ENCODE measurements around the gene TOMM20. TPM values are rescaled to one million over a fixed set of nuclear protein-coding genes. Genes with fewer than 3 reads are reported as not detected.

Gene TOMM20
- total and polyA plus RNA-seq, 2 of the 8 experiments (the other 6 are each of a cell fraction or from before 2014, with no cell fraction given) = 71.4 to 168 TPM

GRCh38 chr1:235131961-235132360 lies 3.3 kb upstream of the TOMM20 start:
- POLR2A ChIA-PET (ENCODE audit: partially characterized antibody) = interaction anchor here (0.8 to 2.5 kb wide), 4 partner anchors 10 to 51 kb away, joined by 3 to 15 read pairs (median 9); no protein-coding TSS in a partner anchor
- H2BK15ac ChIP-seq (ENCODE audit: low read length) = no peak overlapping the region
- H4K20me1 ChIP-seq (replicated peaks in 1 of 2; ENCODE audit: control insufficient read depth in 1 of 2, insufficient read depth in 2 of 2, low read length in 2 of 2) = peaks cover 6 to 7% of the 10 kb centered on the region in 2 experiments
- H2BK12ac ChIP-seq (ENCODE audit: low read depth, low read length) = no peak overlapping the region
- H3K9ac ChIP-seq (replicated peaks in 1 of 4; ENCODE audit: extremely low read depth in 1 of 4, low read depth in 3 of 4, low read length in 3 of 4) = no peak overlapping the region
- no peak overlapping the region for H3K4me2 ChIP-seq (ENCODE audit: insufficient read depth in 1 of 2, low read depth in 2 of 2, low read length in 2 of 2)
- H4K8ac ChIP-seq (ENCODE audit: extremely low read depth, insufficient read depth, low read length) = no peak overlapping the region
- no peak overlapping the region for H2BK5ac ChIP-seq (ENCODE audit: low read depth, low read length)
- H3K9me3 ChIP-seq (ENCODE audit: insufficient read depth in 2 of 2, low read depth in 1 of 2, low read length in 1 of 2) = no peaks in the 10 kb centered on the region
- no peaks in the 10 kb centered on the region for H3K79me1 ChIP-seq (ENCODE audit: low read depth, low read length)
- H3K4me3 ChIP-seq (ENCODE audit: extremely low read depth in 1 of 4, insufficient read depth in 2 of 4, low read depth in 3 of 4, low read length in 4 of 4) = no peak overlapping the region
- H2AFZ ChIP-seq (ENCODE audit: low read length) = no peak overlapping the region
- no peak overlapping the region for H3K56ac ChIP-seq (replicated peaks; ENCODE audit: insufficient read length, low read depth, low read length)
- WGBS, 2 experiments (ENCODE audit: extremely low coverage in 1 of 2, insufficient coverage in 1 of 2, insufficient read length in 1 of 2, insufficient replicate concordance in 2 of 2, low coverage in 1 of 2, low lambda C conversion rate in 2 of 2, missing lambda C conversion rate in 1 of 2) = 92% methylated on average over 4 of the region's 6 CpGs; no CpG with 5 or more reads in 1 of the 2 experiments
- CTCF ChIA-PET (ENCODE audit: partially characterized antibody) = interaction anchor here (0.9 to 1.7 kb wide), 2 partner anchors 9 to 285 kb away, joined by 3 read pairs; no protein-coding TSS in a partner anchor
- no peak overlapping the region for H3K23ac ChIP-seq (ENCODE audit: insufficient read length)
- no peak overlapping the region for H4K5ac ChIP-seq (ENCODE audit: insufficient read length, low read depth, low read length)
- H3K4me1 ChIP-seq (replicated peaks in 1 of 4; ENCODE audit: control insufficient read depth in 3 of 4, insufficient read depth in 4 of 4, low read length in 3 of 4) = peaks cover 0 to 6% (median 3%) of the 10 kb centered on the region in 4 experiments; a peak in 5 of 7 replicates
- H3K36me3 ChIP-seq (ENCODE audit: control insufficient read depth in 2 of 4, insufficient read depth in 4 of 4, low read length in 3 of 4) = peaks cover 14 to 42% (median 27%) of the 10 kb centered on the region in 4 experiments
- peaks cover 4% of the 10 kb centered on the region; the same call in 1 of the 2 replicates for H3K23me2 ChIP-seq (ENCODE audit: low read depth, low read length)
- H4K91ac ChIP-seq (replicated peaks; ENCODE audit: insufficient read length, low read length) = no peak overlapping the region
- H3K27ac ChIP-seq (ENCODE audit: low read depth, low read length) = no peak overlapping the region
- H3K79me2 ChIP-seq (ENCODE audit: control insufficient read depth in 1 of 2, insufficient read depth in 2 of 2, low read length in 2 of 2) = peaks cover 16 to 17% of the 10 kb centered on the region in 2 experiments
- H3K27me3 ChIP-seq (replicated peaks in 1 of 4; ENCODE audit: control insufficient read depth in 3 of 4, extremely low read depth in 1 of 4, insufficient read depth in 3 of 4, low read length in 3 of 4) = no peaks in the 10 kb centered on the region
- FAIRE-seq = no peak
- H2BK120ac ChIP-seq (replicated peaks; ENCODE audit: low read depth, low read length) = no peak overlapping the region
- peak in 1 of 2 experiments; percentile 24 for DNase-seq (ENCODE audit: low read depth in 1 of 2, low spot score in 2 of 2)
- H3K18ac ChIP-seq (ENCODE audit: extremely low read depth, low read length) = no peak overlapping the region
- no peak overlapping the region for H3K4ac ChIP-seq (replicated peaks; ENCODE audit: insufficient read length, low read depth, low read length)
- no peak overlapping the region for H2AK5ac ChIP-seq (ENCODE audit: low read depth, low read length)
- no peak overlapping the region for H2BK20ac ChIP-seq (ENCODE audit: low read length)
- H3K14ac ChIP-seq (ENCODE audit: insufficient read length) = no peak overlapping the region
- TF ChIP-seq BACH1 (IDR thresholded peaks at IDR 0.05; ENCODE audit: low read length) (no peak), GTF2F1 (IDR thresholded peaks at IDR 0.05; ENCODE audit: borderline replicate concordance, low read depth, low read length) (no peak), ASH2L (IDR thresholded peaks at IDR 0.05; ENCODE audit: low read length) (no peak), ATF2 (IDR thresholded peaks at IDR 0.05; ENCODE audit: low read length) (no peak), BCL11A (IDR thresholded peaks at IDR 0.05; ENCODE audit: low read depth in 2 of 2, low read length in 2 of 2) (no peak), MAFK (IDR thresholded peaks at IDR 0.05; ENCODE audit: low read depth, low read length) (no peak), SUZ12 (IDR thresholded peaks at IDR 0.05; ENCODE audit: low read length) (no peak), RBBP5 (IDR thresholded peaks at IDR 0.05; ENCODE audit: borderline replicate concordance, low read depth, low read length) (no peak), NRF1 (IDR thresholded peaks at IDR 0.05; ENCODE audit: low read depth, low read length) (no peak), SRF (IDR thresholded peaks at IDR 0.05; ENCODE audit: low read depth, low read length) (no peak), JUND (IDR thresholded peaks at IDR 0.05; ENCODE audit: low read length) (no peak)
- TF ChIP-seq, protein P1, sequence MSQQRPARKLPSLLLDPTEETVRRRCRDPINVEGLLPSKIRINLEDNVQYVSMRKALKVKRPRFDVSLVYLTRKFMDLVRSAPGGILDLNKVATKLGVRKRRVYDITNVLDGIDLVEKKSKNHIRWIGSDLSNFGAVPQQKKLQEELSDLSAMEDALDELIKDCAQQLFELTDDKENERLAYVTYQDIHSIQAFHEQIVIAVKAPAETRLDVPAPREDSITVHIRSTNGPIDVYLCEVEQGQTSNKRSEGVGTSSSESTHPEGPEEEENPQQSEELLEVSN (IDR thresholded peaks at IDR 0.05) = no peak

Data from H1 (cell line).